HepG2 (cell line): ENCODE results near the gene EEPD1. TPM values are rescaled to one million over a fixed set of nuclear protein-coding genes. Genes with fewer than 3 reads are reported as not detected.

ENCODE experiments used
- ARHGAP35 ChIP-seq: sonication (generic); formaldehyde crosslinking; IDR thresholded peaks from 2 replicates; pipeline ENCODE4 v1.9.0; 2022; ENCODE audit warnings: mild to moderate bottlenecking, inconsistent platforms, moderate library complexity, missing genetic modification reagents, borderline replicate concordance
- ESRRA ChIP-seq: sonication (generic); formaldehyde crosslinking; IDR thresholded peaks from 2 replicates; pipeline ENCODE4 v1.5.1; 2020; ENCODE audit warnings: mild to moderate bottlenecking, low read depth, missing genetic modification reagents
- FOSL1 ChIP-seq: sonication (generic); formaldehyde crosslinking; IDR thresholded peaks from 2 replicates; pipeline ENCODE4 v1.9.0; 2021; ENCODE audit warnings: missing genetic modification reagents, borderline replicate concordance
- FOXJ3 ChIP-seq: sonication (generic); formaldehyde crosslinking; IDR thresholded peaks from 2 replicates; pipeline ENCODE4 v1.4.0; 2020; ENCODE audit warnings: missing genetic modification reagents, mild to moderate bottlenecking, borderline replicate concordance
- GATAD1 ChIP-seq: IDR thresholded peaks from 2 replicates; pipeline ENCODE4 v1.6.1; 2016; ENCODE audit warnings: missing genetic modification reagents, missing compliant biosample characterization
- HMGA1 ChIP-seq: sonication (generic); formaldehyde crosslinking; conservative IDR thresholded peaks from 2 replicates; pipeline ENCODE4 v1.4.0; 2020; ENCODE audit warnings: missing genetic modification reagents
- HOXA9 ChIP-seq: sonication (generic); formaldehyde crosslinking; IDR thresholded peaks from 2 replicates; pipeline ENCODE4 v1.8.1; 2022; ENCODE audit warnings: missing genetic modification reagents, mild to moderate bottlenecking, moderate library complexity, borderline replicate concordance
- KLF13 ChIP-seq: sonication (generic); formaldehyde crosslinking; IDR thresholded peaks from 2 replicates; pipeline ENCODE4 v1.4.0; 2020; ENCODE audit warnings: mild to moderate bottlenecking, missing genetic modification reagents
- MED1 ChIP-seq: sonication (generic); formaldehyde crosslinking; IDR thresholded peaks from 2 replicates; pipeline ENCODE4 v1.4.0; 2020; ENCODE audit warnings: missing genetic modification reagents
- PAF1 ChIP-seq: IDR thresholded peaks from 2 replicates; pipeline ENCODE4 v1.6.1; 2016; ENCODE audit warnings: missing genetic modification reagents, missing compliant biosample characterization
- SMC3 ChIP-seq: IDR thresholded peaks from 2 replicates; pipeline ENCODE4 v1.6.1; 2011; ENCODE audit warnings: low read length, improper control_type of control experiment
- ZNF224 ChIP-seq: sonication (generic); formaldehyde crosslinking; IDR thresholded peaks from 2 replicates; pipeline ENCODE4 v1.5.0; 2020; ENCODE audit warnings: mild to moderate bottlenecking, missing genetic modification reagents
- ZNF367 ChIP-seq: sonication (generic); formaldehyde crosslinking; IDR thresholded peaks from 2 replicates; pipeline ENCODE4 v1.4.0; 2020; ENCODE audit warnings: missing genetic modification reagents, borderline replicate concordance
- ZNF614 ChIP-seq: IDR thresholded peaks from 2 replicates; pipeline ENCODE4 v1.6.1; 2018; ENCODE audit warnings: missing biosample characterization, missing genetic modification reagents, inconsistent platforms, borderline replicate concordance
- ZNF850 ChIP-seq: sonication (generic); formaldehyde crosslinking; conservative IDR thresholded peaks from 2 replicates; pipeline ENCODE4 v1.9.0; 2021; ENCODE audit warnings: mild to moderate bottlenecking, missing genetic modification reagents
- polyA plus RNA-seq, 8 experiments: library from polyadenylated mRNA; depleted of rRNA in 3 of 8; stranded (reverse) in 7 of 8; unstranded in 1 of 8; fragments of >200 nt; fragmentation: Illumina TruSeq in 4 of 8; extraction: Trizol in 4 of 8; gene quantifications; 2 replicates each; pipeline versions ENCODE4 v1.2.1 to v1.2.3, GENCODE V29; 2011 to 2016; ENCODE audit warnings: low read depth in 4 of 8, missing spikeins in 1 of 8, mixed read lengths in 1 of 8; ENCODE audit not compliant: insufficient read depth in 1 of 8
- total RNA-seq, 5 experiments: library from RNA; depleted of rRNA; stranded (reverse); fragments of >200 nt; fragmentation: Illumina TruSeq; extraction: Trizol; gene quantifications; 2 replicates each; pipeline ENCODE4 v1.2.3, GENCODE V29; 2016; ENCODE audit warnings: low read depth in 1 of 5
- TF ChIP-seq, protein P1 (sequence below): sonication (generic); formaldehyde crosslinking; IDR thresholded peaks from 2 replicates; pipeline ENCODE4 v1.8.1; 2023; ENCODE audit warnings: mild to moderate bottlenecking, missing genetic modification reagents
- TF ChIP-seq, protein P2 (sequence below), 2 experiments: fragments of 450-650 bp in 1 of 2; sonication (generic) in 1 of 2; formaldehyde crosslinking in 1 of 2; IDR thresholded peaks; 2 replicates each; pipeline versions ENCODE4 v1.6.1 to v1.8.0; 2016 to 2022; ENCODE audit warnings: antibody characterized with exemption in 1 of 2, mild to moderate bottlenecking in 1 of 2, missing genetic modification reagents in 1 of 2
- TF ChIP-seq, protein P3 (sequence below): sonication (generic); formaldehyde crosslinking; IDR thresholded peaks from 2 replicates; pipeline ENCODE4 v1.4.0; 2020; ENCODE audit warnings: mild to moderate bottlenecking, missing genetic modification reagents

The EEPD1 gene
- total and polyA plus RNA-seq, 2 of the 13 experiments (the other 11 are each of a cell fraction or from before 2014, with no cell fraction given): 10.1 to 16.4 TPM

DNA sequence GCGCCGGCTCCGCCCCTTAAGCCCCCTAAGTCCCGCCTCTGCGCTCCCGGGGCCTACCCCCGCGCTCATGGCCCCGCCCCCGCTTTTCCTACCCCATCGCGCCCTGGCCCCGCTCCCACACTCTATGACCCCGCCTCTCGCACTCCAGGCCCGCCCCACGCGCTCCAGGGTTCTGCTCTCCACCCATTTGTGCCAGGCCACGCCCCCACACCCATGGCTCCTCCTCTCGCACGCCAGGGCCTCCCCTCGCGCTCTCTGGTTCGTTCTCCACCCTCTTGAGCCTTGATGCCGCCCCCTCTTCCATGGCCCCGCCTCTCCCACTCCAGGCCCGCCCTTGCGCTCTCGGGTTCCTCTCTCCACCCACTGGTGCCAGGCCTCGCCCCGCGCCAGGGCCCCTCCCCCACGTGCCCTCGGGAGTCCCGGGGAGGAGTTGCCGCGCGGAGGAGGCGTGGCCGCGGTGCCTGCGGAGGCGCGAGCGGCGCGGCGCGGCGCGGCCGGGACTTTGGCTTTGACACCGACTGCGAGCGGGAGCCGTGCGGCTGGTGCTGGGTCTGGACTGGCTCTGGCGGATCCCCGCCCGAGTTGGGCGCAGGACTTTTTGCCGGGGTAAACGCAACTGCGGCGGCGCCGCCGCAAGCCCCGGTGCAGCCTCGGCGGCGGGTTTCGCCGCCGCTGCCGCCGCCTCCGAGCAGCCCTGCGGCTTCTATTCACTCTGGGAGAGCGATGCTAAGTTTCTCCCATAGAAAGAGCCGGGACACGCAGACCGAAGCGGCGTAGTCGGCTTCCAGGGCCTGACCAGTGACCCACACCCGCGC lies at the start of gene EEPD1 (continued):
- no peak for TF ChIP-seq FOXJ3 (CRISPR knock-in tag)
- no peak for TF ChIP-seq FOSL1 (CRISPR knock-in tag)
- no peak for TF ChIP-seq ZNF224 (CRISPR knock-in tag)
- TF ChIP-seq, protein P1, sequence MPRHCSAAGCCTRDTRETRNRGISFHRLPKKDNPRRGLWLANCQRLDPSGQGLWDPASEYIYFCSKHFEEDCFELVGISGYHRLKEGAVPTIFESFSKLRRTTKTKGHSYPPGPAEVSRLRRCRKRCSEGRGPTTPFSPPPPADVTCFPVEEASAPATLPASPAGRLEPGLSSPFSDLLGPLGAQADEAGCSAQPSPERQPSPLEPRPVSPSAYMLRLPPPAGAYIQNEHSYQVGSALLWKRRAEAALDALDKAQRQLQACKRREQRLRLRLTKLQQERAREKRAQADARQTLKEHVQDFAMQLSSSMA: 0 out of 2 replicates have a peak, but pooled peaks have one; percentile 7
- TF ChIP-seq, protein P2, sequence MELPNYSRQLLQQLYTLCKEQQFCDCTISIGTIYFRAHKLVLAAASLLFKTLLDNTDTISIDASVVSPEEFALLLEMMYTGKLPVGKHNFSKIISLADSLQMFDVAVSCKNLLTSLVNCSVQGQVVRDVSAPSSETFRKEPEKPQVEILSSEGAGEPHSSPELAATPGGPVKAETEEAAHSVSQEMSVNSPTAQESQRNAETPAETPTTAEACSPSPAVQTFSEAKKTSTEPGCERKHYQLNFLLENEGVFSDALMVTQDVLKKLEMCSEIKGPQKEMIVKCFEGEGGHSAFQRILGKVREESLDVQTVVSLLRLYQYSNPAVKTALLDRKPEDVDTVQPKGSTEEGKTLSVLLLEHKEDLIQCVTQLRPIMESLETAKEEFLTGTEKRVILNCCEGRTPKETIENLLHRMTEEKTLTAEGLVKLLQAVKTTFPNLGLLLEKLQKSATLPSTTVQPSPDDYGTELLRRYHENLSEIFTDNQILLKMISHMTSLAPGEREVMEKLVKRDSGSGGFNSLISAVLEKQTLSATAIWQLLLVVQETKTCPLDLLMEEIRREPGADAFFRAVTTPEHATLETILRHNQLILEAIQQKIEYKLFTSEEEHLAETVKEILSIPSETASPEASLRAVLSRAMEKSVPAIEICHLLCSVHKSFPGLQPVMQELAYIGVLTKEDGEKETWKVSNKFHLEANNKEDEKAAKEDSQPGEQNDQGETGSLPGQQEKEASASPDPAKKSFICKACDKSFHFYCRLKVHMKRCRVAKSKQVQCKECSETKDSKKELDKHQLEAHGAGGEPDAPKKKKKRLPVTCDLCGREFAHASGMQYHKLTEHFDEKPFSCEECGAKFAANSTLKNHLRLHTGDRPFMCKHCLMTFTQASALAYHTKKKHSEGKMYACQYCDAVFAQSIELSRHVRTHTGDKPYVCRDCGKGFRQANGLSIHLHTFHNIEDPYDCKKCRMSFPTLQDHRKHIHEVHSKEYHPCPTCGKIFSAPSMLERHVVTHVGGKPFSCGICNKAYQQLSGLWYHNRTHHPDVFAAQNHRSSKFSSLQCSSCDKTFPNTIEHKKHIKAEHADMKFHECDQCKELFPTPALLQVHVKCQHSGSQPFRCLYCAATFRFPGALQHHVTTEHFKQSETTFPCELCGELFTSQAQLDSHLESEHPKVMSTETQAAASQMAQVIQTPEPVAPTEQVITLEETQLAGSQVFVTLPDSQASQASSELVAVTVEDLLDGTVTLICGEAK (IDR thresholded peaks at IDR 0.05): no peak
- TF ChIP-seq, protein P2 (CRISPR knock-in tag; IDR thresholded peaks at IDR 0.05): no peak
- no peak for TF ChIP-seq ARHGAP35
- no peak for TF ChIP-seq ZNF614 (CRISPR knock-in tag)
- TF ChIP-seq, protein P3, sequence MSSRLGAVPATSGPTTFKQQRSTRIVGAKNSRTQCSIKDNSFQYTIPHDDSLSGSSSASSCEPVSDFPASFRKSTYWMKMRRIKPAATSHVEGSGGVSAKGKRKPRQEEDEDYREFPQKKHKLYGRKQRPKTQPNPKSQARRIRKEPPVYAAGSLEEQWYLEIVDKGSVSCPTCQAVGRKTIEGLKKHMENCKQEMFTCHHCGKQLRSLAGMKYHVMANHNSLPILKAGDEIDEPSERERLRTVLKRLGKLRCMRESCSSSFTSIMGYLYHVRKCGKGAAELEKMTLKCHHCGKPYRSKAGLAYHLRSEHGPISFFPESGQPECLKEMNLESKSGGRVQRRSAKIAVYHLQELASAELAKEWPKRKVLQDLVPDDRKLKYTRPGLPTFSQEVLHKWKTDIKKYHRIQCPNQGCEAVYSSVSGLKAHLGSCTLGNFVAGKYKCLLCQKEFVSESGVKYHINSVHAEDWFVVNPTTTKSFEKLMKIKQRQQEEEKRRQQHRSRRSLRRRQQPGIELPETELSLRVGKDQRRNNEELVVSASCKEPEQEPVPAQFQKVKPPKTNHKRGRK (CRISPR knock-in tag): no peak
- TF ChIP-seq SMC3: no peak
- 0 out of 2 replicates have a peak, but pooled peaks have one; percentile 20 for TF ChIP-seq GATAD1 (CRISPR knock-in tag)
- TF ChIP-seq ZNF367: no peak
- no peak for TF ChIP-seq HOXA9 (CRISPR knock-in tag)
- no peak for TF ChIP-seq HMGA1
- peak; percentile 77 for TF ChIP-seq MED1 (CRISPR knock-in tag)
- no peak for TF ChIP-seq PAF1 (CRISPR knock-in tag)
- TF ChIP-seq KLF13: no peak
- no peak; the same call in 1 of the 2 replicates for TF ChIP-seq ESRRA (CRISPR knock-in tag)
- no peak for TF ChIP-seq ZNF850
